ENCODE data around the gene EFEMP2. TPM values are rescaled to one million over a fixed set of nuclear protein-coding genes. Genes with fewer than 3 reads are reported as not detected.
"Not testable (repeated sequence)": the region's sequence is repeated elsewhere in the genome, so short reads cannot be mapped to it uniquely, and the experiment has no call there.

Gene EFEMP2
- total RNA-seq, 1 donor from 2014 or later, result 87.7 TPM

DNA sequence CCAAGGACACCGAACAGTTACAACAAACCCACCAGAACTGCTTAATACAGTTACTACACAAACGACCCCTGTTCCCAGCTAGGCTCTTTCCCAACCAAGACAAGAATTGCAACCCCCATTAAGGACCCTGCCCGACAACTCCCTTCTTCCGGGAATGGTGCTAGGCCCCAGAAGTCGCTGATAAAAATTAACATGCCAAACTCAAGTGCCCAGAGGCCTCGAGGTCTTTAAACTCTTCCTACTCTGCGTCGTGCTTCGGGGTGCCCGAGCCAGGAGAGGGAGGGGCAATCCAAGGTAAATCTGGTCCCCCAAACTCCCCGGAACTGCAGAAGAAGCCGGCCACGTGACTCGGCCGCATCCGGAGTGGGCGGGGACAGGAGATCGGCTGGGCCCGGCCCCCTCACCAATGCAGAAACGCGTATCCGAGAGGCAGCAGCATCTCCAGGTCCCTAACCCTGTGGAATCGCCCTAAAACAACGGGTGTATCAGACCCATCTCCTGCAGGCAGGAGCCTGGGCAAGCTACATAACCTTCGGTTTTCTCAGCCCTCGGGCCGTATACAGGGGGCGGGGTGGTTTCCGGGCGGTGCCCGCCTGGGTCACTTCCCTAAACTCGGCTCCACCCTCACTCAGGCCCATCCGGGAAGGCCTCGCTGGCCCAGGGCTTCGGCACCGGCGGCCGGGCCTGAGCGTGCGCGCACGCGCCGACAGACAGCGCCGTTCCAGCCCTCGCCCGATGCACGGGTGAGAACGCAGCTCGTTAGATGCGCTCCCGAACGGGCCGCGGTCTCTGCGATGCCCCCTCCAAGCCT lies 15.7 kb downstream of the EFEMP2 start:
- DNase-seq (ENCODE audit: low spot score), result peak; percentile 96

DNA sequence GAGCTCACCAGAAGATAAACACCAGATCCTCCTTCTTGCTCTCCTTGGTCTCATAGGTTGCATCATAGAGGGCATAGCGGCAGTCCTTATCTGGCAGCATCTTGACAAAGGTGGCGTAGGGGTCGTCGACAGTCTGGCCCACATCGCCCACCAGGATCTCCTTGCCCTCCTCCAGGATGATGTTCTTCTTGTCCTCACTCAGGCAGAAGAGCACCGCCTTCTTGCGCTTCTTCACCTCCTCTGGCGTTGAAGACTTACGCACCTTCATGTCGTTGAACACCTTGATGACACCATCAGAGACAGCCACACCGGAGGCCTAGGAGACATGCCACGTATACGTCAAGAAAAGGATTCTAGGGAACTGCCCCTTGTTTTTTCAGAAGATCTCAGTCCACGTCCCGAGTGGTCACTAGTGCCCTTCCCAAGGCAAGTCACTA lies 16.7 kb downstream of the EFEMP2 start:
- DNase-seq (ENCODE audit: low spot score), result peak; percentile 64

DNA sequence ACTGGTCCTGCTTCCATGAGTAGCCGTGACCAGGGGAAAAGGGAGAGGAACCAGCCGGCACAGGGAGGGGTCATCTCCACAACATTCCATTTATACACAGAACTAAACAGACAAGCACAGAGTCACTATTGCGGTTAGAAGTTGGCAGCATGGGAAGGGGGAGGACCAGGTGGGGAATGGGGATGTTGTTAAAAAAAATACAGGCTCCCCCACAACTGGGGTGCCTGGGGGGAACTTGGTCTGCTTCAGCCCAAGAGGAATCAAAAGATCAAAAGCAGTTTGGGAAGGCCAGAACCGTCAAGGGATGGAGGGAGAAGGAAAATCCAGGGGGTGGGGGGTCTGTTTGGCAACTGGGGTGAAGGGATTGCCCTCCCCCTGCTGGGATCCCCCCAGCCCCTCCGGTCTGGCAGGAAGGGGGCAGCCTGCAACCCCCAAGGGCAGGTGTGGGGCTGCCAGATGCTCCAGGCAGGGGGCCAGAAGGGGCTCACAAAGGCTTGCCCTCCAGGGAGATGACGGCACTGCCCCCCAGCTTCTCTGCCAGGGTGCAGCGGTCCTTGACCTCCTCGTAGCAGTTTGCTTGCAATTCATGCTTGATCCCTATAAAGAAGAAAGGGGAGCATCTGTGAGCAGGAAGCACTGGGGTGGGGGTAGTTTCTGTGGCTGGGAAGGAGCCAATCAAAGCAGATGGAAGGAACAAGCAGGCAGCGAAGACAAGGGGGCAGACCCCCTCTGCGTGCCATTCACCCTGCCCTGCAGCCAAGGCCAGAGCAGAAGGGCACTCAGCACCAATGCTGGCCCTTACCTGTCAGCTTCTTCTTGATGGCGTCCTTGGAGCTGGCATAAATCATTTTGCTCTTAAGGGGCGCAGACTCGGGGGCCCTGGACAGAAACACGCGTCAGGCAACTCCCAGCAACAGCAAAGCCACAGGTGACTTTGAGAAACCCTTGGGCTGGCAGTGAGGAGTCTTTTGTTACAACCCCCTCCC lies 17.5 kb downstream of the EFEMP2 start:
- peak; percentile 84 for DNase-seq (ENCODE audit: low spot score)

DNA sequence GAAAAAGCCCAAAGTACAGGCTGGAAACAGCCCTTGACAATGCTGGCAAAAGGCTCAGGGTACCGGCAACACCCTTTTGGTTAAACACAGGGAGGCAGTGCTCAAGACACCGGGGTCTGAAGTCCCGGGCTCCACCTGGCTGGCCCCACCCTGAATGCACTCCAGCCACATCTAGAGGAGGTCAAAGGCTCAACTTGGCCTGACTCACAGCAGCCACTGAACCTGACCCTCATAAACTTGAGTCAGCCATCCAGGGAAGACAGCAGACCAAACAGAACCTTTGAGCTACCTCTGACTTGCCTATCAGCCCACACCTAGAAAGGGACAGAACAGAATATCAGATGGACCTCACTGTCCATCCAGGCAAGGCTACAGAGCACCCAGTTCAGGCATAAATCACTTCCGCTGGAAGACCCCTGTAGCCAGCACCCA lies 18.4 kb downstream of the EFEMP2 start:
- DNase-seq (ENCODE audit: low spot score), result peak; percentile 84

DNA sequence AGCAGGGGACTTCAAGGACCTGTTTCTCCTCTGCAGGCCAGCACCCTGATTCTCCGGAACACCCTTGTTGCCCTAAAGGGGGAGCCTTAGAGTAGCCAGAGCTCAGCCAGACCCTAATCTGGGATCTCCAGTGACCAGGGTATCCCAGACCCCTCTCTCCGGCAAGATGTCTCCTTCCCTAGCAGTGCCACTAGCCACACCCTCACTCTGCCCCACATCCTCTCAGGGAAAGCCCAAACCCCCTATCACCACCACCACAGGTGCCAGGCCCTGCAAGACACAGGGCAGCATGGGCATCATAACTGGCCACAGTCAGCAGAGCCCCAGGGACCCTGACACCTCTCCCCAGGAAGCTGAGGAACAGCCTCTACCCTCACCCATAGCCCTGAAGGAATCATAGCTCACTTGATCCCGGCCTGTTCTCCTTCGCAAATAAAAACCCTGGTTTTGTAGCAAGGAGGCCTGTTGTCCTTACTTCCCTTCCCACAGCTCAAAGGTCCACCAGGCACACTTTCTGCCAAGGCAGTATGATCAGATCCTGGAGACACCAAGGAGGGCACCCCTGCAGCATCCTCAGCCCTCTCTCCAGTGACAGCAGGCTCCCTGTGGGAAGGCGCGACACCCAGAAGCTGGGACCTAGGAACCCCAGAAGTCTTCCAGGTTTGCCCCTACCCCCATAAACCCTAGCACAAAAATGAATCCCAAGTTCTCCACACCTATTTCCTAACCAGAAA lies 19.2 kb downstream of the EFEMP2 start:
- DNase-seq (ENCODE audit: low spot score), result peak; percentile 30

DNA sequence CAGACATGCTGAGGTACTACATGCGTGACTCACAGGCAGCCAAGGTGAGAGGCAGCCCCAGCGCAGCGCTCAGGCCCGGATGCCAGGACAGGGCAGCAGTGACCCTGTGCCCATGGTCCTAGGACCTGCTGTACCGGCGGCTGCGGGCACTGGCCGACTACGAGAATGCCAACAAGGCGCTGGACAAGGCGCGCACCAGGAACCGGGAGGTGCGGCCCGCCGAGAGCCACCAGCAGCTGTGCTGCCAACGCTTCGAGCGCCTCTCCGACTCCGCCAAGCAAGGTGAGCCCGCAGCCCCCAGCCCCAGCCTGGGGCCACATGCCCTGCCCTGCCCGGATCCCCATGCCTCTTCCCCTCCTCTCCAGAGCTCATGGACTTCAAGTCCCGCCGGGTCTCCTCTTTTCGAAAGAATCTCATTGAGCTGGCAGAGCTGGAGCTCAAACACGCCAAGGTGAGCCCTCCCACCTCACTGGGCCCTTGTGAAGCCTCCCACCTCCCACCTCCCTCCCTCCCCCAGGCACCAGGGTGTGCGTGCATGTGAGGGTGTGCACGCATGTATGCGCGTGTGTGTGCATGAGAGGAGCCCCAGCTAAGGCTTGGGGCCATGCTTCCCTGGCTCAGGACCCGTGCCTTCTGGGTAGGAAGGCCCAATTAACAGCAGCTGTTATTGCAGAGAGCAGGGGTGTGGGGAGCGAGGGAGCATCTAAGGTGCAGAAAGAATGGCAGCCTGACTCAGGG lies 19.9 kb downstream of the EFEMP2 start:
- DNase-seq (ENCODE audit: low spot score), result peak; percentile 90

DNA sequence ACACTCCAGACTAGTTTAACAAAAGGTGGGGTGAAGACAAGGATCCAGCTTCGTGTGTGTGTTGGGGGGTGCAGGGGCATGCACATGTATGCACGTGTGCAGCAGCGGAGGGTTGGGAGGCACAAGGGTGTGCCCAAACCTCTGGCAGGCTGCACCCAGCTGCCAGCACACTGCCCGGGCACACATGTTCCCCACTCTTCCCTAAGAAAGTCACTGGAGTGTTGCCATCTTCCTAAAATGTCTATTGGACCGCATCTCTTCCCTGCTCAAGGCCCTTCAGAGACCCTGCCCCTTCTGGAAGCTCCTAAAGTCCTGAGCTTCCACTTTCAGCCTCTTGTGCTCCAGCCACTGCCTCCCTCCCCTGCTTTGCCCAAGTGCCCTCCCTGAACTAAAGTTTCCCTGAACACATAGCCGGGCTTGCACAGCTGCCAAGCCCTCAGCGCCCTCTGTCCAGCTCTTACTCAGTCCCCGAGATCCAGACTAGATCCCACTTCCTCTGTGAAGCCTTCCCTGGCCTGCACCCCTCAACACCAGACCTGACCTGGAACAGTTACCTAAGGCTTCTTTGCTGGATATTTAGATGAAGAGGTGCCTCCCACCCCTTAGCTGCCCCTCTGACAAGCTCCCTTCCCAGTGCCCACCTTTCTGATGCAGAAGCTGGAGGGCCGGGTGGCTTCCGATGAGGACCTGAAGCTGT lies 20.6 kb downstream of the EFEMP2 start:
- peak; percentile 73 for DNase-seq (ENCODE audit: low spot score)

DNA sequence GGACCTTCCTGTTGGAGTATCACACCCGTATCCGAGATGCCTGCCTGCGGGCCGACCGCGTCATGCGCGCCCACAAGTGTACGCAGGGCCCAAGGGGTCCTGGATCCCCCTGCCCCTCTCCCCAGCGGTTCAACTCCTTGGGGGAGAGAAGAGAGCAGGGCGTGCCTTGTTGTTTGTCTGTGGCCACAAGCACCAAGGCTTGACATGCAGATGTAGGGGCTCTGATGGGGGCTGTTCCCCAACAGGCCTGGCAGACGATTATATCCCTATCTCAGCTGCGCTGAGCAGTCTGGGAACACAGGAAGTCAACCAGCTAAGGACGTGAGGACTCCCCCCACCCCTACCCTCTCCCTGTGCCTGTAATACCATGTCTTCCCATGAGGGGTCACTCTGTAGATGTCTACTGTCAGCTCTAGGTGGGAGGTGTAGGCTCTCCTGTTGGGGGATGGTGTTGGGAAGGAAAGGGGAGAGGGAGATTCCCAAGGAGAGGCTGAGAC lies 21.5 kb downstream of the EFEMP2 start:
- DNase-seq (ENCODE audit: low spot score), result peak; percentile 86

DNA sequence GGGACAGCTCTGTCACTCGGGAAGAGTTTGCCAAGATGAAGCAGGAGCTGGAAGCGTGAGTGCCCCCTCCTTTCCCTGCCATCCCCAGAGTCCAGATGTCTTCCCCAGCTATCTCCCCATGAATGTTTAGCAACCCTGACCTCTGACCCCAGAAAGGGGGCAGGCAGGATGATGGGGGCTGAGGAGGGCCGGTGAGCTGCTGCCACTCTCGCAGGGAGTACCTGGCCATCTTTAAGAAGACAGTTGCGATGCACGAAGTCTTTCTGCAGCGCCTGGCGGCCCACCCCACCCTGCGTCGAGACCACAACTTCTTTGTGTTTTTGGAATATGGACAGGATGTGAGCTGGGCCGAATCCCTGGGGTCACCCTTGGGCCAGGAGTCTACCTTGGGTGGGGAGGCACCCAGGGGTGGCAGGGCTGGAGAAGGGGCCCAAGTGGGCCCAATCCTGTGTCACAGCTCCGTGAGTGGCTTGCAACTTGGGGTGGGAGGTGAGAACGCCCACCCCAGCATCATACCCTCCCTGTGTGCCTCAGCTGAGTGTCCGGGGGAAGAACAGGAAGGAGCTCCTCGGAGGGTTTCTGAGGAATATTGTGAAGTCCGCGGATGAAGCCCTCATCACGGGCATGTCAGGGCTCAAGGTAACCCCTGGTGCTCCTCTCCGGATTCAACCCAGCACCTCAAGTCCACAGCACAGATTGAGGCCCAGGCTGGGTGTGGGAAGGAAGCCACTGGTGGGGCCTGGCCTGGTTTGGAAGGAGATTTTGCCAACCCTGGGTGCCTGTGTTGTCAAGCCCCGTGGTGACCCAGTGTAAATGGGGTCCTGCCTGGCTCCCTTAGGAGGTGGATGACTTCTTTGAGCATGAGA lies 22.1 kb downstream of the EFEMP2 start:
- peak; percentile 83 for DNase-seq (ENCODE audit: low spot score)

DNA sequence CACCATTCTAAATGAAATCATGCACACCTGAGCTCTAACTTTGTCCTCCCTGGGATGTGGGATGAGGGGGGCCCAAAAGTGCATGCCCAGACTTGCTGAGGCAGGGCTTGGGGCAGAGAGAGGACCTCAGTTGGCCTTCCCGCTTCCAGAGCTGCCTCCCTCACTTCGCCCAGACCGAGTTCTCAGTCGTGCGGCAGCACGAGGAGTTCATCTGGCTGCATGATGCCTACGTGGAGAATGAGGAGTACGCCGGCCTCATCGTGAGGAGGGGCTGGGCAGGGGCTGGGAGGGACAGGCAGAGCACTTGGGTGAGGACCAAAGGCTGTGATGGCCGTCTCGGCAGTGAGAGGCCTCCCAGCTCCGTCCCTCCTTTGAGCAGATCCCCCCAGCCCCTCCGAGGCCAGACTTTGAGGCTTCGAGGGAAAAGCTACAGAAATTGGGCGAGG lies 22.8 kb downstream of the EFEMP2 start:
- DNase-seq (ENCODE audit: low spot score), result peak; percentile 83

DNA sequence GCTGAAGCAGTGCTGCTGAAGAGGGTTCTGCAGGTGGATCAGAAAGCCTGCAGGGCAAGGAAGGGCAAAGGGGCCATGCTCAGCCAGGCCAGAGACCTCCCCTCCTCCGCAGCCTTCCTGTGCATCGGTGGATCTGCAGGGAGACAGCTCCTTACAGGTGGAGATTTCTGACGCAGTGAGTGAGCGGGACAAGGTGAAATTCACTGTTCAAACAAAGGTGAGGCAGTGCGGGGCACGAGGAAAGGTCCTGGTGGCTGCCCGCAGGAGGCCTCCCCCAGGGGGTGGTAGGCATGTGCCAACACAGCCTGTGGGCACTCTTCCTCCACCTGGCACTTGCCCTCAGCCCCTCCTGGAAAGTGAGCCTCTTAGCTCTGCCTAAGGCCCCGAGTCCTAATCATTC lies 23.2 kb downstream of the EFEMP2 start:
- DNase-seq (ENCODE audit: low spot score), result peak; percentile 49

DNA sequence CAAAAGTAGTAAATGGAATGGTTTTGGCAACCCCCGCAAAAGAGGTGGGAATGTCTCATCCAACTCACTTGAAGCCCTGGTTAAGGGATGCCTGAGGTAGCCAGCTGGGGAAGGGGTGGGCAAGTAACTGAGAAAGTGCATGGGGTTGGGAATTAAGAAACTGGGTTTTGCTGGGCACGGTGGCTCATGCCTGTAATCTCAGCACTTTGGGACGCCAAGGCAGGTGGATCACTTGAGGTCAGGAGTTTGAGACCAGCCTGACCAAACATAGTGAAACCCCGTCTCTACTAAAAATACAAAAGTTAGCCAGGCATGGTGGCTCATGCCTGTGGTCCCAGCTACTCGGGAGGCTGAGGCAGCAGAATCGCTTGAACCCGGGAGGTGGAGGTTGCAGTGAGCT lies 23.9 kb downstream of the EFEMP2 start:
- DNase-seq (ENCODE audit: low spot score), result not testable (repeated sequence)

DNA sequence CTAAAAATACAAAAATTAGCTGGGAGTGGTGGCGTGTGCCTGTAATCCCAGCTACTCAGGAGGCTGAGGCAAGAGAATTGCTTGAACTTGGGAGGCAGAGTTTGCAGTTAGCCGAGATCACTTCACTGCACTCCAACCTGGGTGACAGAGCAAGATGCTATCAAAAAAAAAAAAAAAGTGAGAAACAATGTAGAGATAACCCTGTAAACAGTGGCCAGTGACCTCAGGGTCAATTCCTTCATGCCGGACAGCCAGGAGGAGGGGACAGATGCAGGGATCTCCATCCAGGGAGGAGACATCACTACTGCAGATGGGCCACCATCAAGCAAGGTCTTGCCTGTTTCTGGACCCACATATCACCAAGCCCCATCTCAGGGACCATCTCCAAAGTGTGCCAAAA lies 24.9 kb downstream of the EFEMP2 start:
- no peak for DNase-seq (ENCODE audit: low spot score)

DNA sequence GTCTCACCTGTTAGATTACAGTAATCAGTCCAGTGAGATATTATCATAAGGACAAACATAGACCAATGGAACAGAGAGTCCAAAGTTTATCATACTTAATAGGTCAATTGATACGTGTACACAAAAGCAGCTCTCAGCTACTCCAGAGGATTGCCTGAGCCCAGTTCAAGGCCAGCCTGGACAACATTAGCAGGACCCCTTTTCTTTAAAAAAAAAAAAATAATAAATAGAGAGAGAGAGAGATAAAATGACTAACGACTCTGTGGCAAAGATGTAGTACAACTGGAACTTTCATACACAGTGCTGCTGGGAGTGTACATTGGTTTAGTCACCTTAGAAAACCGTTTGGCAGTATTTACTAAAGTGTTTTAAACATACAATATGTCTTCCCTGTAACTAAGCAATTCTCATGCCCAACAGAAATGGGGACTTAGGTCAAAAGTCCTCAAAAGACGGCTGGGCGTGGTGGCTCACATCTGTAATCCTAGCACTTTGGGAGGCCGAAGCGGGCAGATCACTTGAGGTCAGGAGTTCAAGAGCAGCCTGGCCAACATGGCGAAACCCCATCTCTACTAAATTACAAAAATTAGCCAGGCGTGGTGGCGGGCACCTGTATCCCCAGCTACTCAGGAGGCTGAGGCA lies 28.2 kb downstream of the EFEMP2 start:
- DNase-seq (ENCODE audit: low spot score), result peak; percentile 47

DNA sequence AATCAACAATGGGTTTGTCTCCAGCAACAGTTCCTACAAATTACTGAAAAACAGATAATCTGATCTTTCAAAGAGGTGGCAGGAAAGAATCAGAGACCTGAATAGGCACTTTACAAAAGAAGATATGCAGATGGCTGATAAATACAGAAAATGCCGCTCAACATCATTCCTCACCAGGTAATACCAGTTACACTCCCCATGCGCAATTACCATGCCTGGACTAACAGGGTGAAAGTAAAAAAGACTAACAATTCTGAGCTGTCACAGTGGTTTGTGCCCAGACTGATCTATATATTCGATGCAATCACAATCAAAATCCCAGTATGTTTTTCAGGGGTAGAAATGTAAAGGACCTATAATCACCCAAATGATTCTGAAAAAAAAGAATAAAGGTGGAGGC lies 28.8 kb downstream of the EFEMP2 start:
- DNase-seq (ENCODE audit: low spot score), result no peak

DNA sequence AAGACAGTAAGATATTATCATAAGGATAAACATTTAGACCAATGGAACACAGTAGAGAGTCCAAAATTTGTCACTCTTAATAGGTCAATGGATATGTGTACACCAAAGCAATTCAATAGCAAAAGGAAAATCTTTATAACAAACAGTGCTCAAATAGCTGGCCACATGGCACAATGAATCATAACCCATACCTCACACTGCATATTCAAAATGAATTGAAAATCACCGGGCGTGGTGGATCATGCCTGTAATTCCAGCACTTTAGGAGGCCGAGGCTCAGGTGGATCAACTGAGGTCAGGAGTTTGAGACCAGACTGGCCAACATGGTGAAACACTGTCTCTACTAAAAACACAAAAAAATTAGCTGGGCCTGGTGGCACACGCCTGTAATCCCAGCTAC lies 30.5 kb downstream of the EFEMP2 start:
- DNase-seq (ENCODE audit: low spot score), result no peak

DNA sequence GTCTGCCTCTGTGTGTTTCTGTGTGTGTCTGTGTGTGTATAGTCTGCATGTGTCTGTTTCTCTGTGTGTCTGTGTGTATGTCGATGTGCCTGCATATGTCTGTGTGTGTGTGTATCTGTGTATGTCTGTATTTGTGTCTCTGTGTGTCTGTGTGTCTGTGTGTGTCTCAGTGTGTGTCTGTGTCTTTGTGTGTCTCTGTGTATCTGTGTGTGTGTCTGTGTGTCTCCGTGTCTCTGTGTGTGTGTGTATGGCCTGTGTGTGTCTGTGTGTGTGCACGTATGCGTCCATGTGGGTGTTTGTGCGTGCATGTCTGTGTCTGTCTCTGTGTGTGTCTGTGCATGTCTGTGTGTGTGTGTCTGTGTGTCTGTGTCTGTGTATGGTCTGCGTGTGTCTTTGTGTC lies 38.4 kb downstream of the EFEMP2 start:
- DNase-seq (ENCODE audit: low spot score), result no peak
